Measurements from ENCODE around the gene DLL3.

Gene DLL3

DNA sequence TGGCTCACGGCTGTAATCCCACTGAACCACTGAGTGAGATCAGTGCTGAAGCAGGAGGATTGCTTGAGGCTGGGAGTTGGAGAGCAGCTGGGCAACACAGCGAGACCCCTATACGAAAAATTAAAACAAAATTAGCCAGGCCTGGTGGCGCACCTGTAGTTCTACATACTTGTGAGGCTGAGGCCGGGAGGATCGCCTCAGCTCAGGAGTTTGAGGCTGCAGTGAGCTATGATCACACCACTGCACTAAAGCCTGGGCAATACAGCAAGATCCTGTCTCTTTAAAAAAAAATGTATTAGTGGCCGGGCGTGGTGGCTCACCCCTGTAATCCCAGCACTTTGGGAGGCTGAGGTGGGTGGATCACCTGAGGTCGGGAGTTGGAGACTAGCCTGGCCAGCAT, 9.9 kb downstream of the DLL3 start:
- in situ Hi-C loops (cut with HindIII; ENCODE audit: low pct_ligation_motif_present, low sequenced_read_pairs), result no loop called here
- no peak overlapping the region for H3K4me3 ChIP-seq (ENCODE audit: low read depth, low read length)
- H3K27ac ChIP-seq, result no peak overlapping the region
- H3K36me3 ChIP-seq (replicated peaks), result no peaks in the 10 kb centered on the region
- no peak for TF ChIP-seq CTCF (IDR thresholded peaks at IDR 0.05; ENCODE audit: low read depth, low read length, missing control alignments)
- no peak for DNase-seq
- peaks cover under 1% of the 10 kb centered on the region for H3K27me3 ChIP-seq (replicated peaks)

GRCh38 chr19:39509233-39509632, 10.5 kb downstream of the DLL3 start:
- no peak overlapping the region for H3K27ac ChIP-seq
- H3K27me3 ChIP-seq (replicated peaks), result peaks cover 7% of the 10 kb centered on the region
- in situ Hi-C loops (cut with HindIII; ENCODE audit: low pct_ligation_motif_present, low sequenced_read_pairs), result no loop called here
- TF ChIP-seq CTCF (IDR thresholded peaks at IDR 0.05; ENCODE audit: low read depth, low read length, missing control alignments), result no peak
- no peak overlapping the region for H3K4me3 ChIP-seq (ENCODE audit: low read depth, low read length)
- H3K36me3 ChIP-seq (replicated peaks), result no peaks in the 10 kb centered on the region
- DNase-seq, result no peak

GRCh38 chr19:39512988-39513387, 14.2 kb downstream of the DLL3 start:
- DNase-seq, result no peak
- no peak overlapping the region for H3K27ac ChIP-seq
- no peak for TF ChIP-seq CTCF (IDR thresholded peaks at IDR 0.05; ENCODE audit: low read depth, low read length, missing control alignments)
- in situ Hi-C loops (cut with HindIII; ENCODE audit: low pct_ligation_motif_present, low sequenced_read_pairs), result no loop called here
- peaks cover 34% of the 10 kb centered on the region for H3K27me3 ChIP-seq (replicated peaks)
- no peak overlapping the region for H3K4me3 ChIP-seq (ENCODE audit: low read depth, low read length)
- H3K36me3 ChIP-seq (replicated peaks), result no peaks in the 10 kb centered on the region

DNA sequence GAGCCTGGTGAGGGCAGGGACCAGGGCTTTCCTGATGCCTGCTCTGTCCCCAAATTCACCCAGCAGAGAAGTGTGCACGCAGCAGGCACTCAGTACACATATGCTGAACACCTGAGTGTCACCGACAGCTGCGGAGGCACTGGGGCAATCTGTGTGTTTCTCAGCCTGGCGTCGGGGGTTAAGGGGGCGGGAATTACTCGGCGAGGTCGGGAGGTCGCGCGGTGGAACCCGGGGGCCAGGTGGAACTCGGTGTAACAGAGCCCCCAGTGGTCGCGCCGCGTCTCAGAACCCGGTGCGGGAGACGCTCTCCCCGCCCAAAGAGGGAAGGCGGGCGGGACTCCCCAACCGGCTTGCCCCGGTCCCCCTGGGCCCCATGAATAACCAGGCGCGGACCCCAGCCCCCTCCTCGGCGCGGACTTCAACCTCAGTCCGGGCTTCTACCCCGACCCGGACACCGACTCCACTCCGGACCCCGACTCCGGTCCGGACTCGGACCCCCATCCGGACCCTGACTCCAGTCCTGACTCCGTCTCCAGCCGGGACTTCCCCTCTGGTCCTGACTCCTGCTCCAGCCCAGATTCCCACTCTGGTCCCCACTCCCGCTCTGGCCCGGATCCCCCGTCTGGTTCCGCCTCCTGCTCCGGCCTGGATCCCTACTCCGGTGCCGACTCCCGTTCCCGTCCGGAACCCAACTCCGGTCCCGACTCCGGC, 16.2 kb downstream of the DLL3 start, which contains the start of gene SELENOV:
Gene SELENOV (plus strand): TSS at position 300 of the 711 bp plus-strand sequence. CDS start 74 bp downstream, at position 374.
- no peaks in the 10 kb centered on the region for H3K36me3 ChIP-seq (replicated peaks)
- H3K27me3 ChIP-seq (replicated peaks), result peaks cover 34% of the 10 kb centered on the region
- H3K27ac ChIP-seq, result no peak within 1 kb of the TSS
- TF ChIP-seq CTCF (IDR thresholded peaks at IDR 0.05; ENCODE audit: low read depth, low read length, missing control alignments), result no peak
- DNase-seq, result no peak
- in situ Hi-C loops (cut with HindIII; ENCODE audit: low pct_ligation_motif_present, low sequenced_read_pairs), result no loop called here
- no peak within 1 kb of the TSS for H3K4me3 ChIP-seq (ENCODE audit: low read depth, low read length)

- no peaks in the 10 kb centered on the region for H3K36me3 ChIP-seq (replicated peaks)
- H3K27me3 ChIP-seq (replicated peaks), result peaks cover 34% of the 10 kb centered on the region
- in situ Hi-C loops (cut with HindIII; ENCODE audit: low pct_ligation_motif_present, low sequenced_read_pairs), result no loop called here
- TF ChIP-seq CTCF (IDR thresholded peaks at IDR 0.05; ENCODE audit: low read depth, low read length, missing control alignments), result no peak
- no peak for DNase-seq
- H3K4me3 ChIP-seq (ENCODE audit: low read depth, low read length), result no peak overlapping the region
- no peak overlapping the region for H3K27ac ChIP-seq
These were observed 16.9 kb downstream of the DLL3 start for GRCh38 chr19:39515551-39516191.

Measured in brain microvascular endothelial cell (primary cell).